NCI-H82 treated with DMSO at 0.1 percent for 48 hours (cell line): ENCODE data around the gene TOP2A.

Experiments used
- DNase-seq: peaks from one replicate; lab custom pipeline; 2025; ENCODE audit not compliant: unreplicated experiment; lab: John Stamatoyannopoulos, UW

The TOP2A gene

GRCh38 chr17:40452216-40452787 is 34.6 kb upstream of the TOP2A start:
- no peak for DNase-seq

GRCh38 chr17:40451420-40451819 is 33.7 kb upstream of the TOP2A start:
- no peak for DNase-seq

GRCh38 chr17:40450175-40450574 is 32.5 kb upstream of the TOP2A start:
- no peak for DNase-seq

GRCh38 chr17:40448639-40449261 is 31.1 kb upstream of the TOP2A start:
- peak; percentile 76 for DNase-seq

- no peak for DNase-seq
Observed at GRCh38 chr17:40448213-40448638, 30.5 kb upstream of the TOP2A start.

GRCh38 chr17:40447806-40448205 is 30.1 kb upstream of the TOP2A start:
- no peak for DNase-seq

GRCh38 chr17:40447148-40447644 is 29.5 kb upstream of the TOP2A start:
- DNase-seq: no peak

- no peak for DNase-seq
Observed at GRCh38 chr17:40445751-40446468, 28.2 kb upstream of the TOP2A start.

- no peak for DNase-seq
Observed at GRCh38 chr17:40443988-40444899, 26.5 kb upstream of the TOP2A start.

- DNase-seq: peak; percentile 11
Observed at GRCh38 chr17:40443196-40443987, 25.7 kb upstream of the TOP2A start, which contains the start of gene IGFBP4. Gene IGFBP4, plus strand, starts transcription at chr17:40443450. Its CDS starts 286 bp downstream, at chr17:40443736.

GRCh38 chr17:40442392-40443195 is 24.9 kb upstream of the TOP2A start:
- DNase-seq: no peak

- no peak for DNase-seq
Observed at GRCh38 chr17:40440166-40440565, 22.5 kb upstream of the TOP2A start.

- no peak for DNase-seq
Observed at GRCh38 chr17:40437095-40437732, 19.5 kb upstream of the TOP2A start.

- no peak for DNase-seq
Observed at GRCh38 chr17:40436636-40437035, 18.9 kb upstream of the TOP2A start.

- DNase-seq: no peak
Observed at GRCh38 chr17:40433551-40434415, 16.1 kb upstream of the TOP2A start.

GRCh38 chr17:40432864-40433528 is 15.3 kb upstream of the TOP2A start:
- DNase-seq: no peak

- no peak for DNase-seq
Observed at GRCh38 chr17:40431231-40431602, 13.5 kb upstream of the TOP2A start.
